RWPE2 (cell line): Measurements from ENCODE around the gene FBXO28.

Experiments
- ATAC-seq: fragments of 200-7000 bp; cut with Tn5 transposase; 3 replicates; pipeline ENCODE4 v1.9.1; 2021; ENCODE audit warnings: low read depth
- DNase-seq: peaks from one replicate; pipeline ENCODE4 v3.0.0-alpha.2; 2020; ENCODE audit warnings: low spot score
- H3K27ac ChIP-seq: fragments of 450-650 bp; 2 replicates; pipeline ENCODE4 v1.5.1; 2017; ENCODE audit warnings: mild to moderate bottlenecking; ENCODE audit not compliant: poor library complexity, severe bottlenecking
- H3K27me3 ChIP-seq: fragments of 250-450 bp; sonication (Bioruptor Pico); 2 replicates; pipeline ENCODE4 v1.5.1; 2021; ENCODE audit warnings: mild to moderate bottlenecking, moderate library complexity; ENCODE audit not compliant: insufficient read depth, poor library complexity, severe bottlenecking
- H3K36me3 ChIP-seq: fragments of 250-450 bp; sonication (Bioruptor Pico); 2 replicates; pipeline ENCODE4 v1.5.1; 2020; ENCODE audit warnings: low read depth, mild to moderate bottlenecking, moderate library complexity
- H3K4me1 ChIP-seq: fragments of 250-450 bp; sonication (Bioruptor Pico); 2 replicates; pipeline ENCODE4 v1.5.1; 2021; ENCODE audit warnings: mild to moderate bottlenecking, moderate library complexity; ENCODE audit not compliant: insufficient read depth, poor library complexity, severe bottlenecking
- H3K4me3 ChIP-seq: fragments of 250-450 bp; sonication (Bioruptor Pico); 2 replicates; pipeline ENCODE4 v1.5.1; 2021; ENCODE audit warnings: mild to moderate bottlenecking, moderate library complexity; ENCODE audit not compliant: severe bottlenecking
- H3K9me3 ChIP-seq: fragments of 250-450 bp; sonication (Bioruptor Pico); 2 replicates; pipeline ENCODE4 v1.5.1; 2021; ENCODE audit warnings: mild to moderate bottlenecking, moderate library complexity; ENCODE audit not compliant: severe bottlenecking
- TF ChIP-seq, protein P1 (sequence below): fragments of 450-650 bp; IDR thresholded peaks from one replicate; pipeline ENCODE4 v1.5.1; 2017; ENCODE audit warnings: mild to moderate bottlenecking, moderate library complexity; ENCODE audit not compliant: poor library complexity, severe bottlenecking

FBXO28 gene

GRCh38 chr1:224182057-224182865, 68.3 kb downstream of the FBXO28 start:
- H3K27ac ChIP-seq = peak overlapping the region; percentile 66
- no peaks in the 10 kb centered on the region for H3K36me3 ChIP-seq
- DNase-seq (no peak), ATAC-seq (no peak)
- no peaks in the 10 kb centered on the region for H3K4me1 ChIP-seq
- H3K9me3 ChIP-seq = no peaks in the 10 kb centered on the region
- peak overlapping the region; percentile 70 for H3K4me3 ChIP-seq
- no peaks in the 10 kb centered on the region for H3K27me3 ChIP-seq
- TF ChIP-seq, protein P1, sequence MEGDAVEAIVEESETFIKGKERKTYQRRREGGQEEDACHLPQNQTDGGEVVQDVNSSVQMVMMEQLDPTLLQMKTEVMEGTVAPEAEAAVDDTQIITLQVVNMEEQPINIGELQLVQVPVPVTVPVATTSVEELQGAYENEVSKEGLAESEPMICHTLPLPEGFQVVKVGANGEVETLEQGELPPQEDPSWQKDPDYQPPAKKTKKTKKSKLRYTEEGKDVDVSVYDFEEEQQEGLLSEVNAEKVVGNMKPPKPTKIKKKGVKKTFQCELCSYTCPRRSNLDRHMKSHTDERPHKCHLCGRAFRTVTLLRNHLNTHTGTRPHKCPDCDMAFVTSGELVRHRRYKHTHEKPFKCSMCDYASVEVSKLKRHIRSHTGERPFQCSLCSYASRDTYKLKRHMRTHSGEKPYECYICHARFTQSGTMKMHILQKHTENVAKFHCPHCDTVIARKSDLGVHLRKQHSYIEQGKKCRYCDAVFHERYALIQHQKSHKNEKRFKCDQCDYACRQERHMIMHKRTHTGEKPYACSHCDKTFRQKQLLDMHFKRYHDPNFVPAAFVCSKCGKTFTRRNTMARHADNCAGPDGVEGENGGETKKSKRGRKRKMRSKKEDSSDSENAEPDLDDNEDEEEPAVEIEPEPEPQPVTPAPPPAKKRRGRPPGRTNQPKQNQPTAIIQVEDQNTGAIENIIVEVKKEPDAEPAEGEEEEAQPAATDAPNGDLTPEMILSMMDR = no peak

DNA sequence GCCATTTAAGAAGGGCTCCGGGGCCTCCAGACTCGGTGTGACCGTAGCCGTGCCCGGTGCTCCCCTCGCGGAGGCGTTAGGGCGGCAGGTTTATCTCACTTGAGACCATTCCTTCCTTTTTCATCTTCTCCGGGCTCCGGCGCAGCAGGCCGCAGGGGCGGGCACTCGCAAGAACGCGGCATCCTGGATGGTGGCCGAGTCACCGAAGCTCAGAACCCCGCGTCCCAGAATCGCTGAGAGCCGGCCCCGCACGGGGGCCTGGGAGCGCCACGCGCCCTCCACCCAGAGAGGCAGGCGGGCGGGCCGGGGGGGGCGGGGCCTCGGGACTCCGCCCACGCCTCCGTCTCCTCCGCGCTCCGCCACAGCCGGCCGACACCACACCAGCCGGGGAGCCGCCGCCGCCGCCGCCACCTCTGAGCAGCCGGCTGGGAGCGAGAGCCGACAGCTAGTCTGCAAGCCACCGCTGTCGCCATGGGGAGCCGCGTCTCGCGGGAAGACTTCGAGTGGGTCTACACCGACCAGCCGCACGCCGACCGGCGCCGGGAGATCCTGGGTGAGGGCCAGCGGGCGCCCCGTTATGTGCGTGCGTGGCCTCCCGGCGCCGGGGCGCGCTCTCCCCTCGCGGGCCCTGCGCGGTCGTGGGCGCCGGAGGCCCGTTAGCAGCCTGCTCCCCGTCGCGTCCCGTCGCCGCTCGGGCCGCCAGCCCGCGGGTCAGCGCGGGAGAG, 69.1 kb downstream of the FBXO28 start, which contains the start of gene DEGS1:
TSS of gene DEGS1 (plus strand) at position 375 of the 725 bp plus-strand sequence. CDS start at position 472, 97 bp downstream.
- peak; percentile 60 for DNase-seq
- H3K4me3 ChIP-seq = peak within 1 kb of the TSS; percentile 70
- H3K9me3 ChIP-seq = no peaks in the 10 kb centered on the region
- H3K27ac ChIP-seq = peak within 1 kb of the TSS; percentile 66
- ATAC-seq = peak; percentile 85
- H3K36me3 ChIP-seq = no peaks in the 10 kb centered on the region
- H3K4me1 ChIP-seq = no peaks in the 10 kb centered on the region
- TF ChIP-seq, protein P1 = no peak
- H3K27me3 ChIP-seq = no peaks in the 10 kb centered on the region

DNA sequence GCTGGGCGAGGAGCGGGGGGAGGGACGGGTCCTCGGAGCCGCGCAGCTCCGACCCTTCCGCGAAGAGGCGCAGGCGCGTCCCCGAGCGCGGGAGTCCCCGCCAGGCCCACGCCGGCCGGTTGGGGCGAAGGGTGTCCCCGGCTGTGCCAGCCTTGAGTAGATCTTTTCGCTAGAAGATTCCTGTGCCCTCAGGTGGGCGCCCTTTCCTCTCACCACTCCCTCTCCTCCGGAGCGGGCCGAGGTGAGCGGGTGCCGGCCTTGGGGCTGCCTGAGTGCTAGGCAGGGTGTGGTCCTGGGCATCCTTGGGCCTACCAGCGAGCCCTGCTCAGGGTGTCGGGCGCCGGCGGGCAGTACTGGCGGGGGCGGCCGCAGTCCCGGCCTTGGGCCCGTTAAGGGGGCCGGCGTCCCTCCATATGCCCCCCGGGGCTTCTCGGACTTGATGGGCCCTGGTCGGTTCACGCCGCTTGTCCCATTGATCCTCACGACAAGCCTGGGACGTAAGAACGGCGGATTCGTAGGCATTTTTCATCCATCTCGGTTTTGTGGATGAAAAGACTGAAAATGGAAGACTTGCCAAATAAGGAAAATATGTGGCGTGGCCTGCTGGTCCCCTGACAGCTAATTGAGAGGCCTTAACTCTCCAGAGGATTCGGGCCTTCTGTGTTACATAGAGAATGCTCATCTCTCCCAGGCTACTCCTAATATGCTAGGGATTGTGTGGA, 69.8 kb downstream of the FBXO28 start:
- H3K27ac ChIP-seq = peak overlapping the region; percentile 66
- no peak for DNase-seq
- TF ChIP-seq, protein P1 = no peak

DNA sequence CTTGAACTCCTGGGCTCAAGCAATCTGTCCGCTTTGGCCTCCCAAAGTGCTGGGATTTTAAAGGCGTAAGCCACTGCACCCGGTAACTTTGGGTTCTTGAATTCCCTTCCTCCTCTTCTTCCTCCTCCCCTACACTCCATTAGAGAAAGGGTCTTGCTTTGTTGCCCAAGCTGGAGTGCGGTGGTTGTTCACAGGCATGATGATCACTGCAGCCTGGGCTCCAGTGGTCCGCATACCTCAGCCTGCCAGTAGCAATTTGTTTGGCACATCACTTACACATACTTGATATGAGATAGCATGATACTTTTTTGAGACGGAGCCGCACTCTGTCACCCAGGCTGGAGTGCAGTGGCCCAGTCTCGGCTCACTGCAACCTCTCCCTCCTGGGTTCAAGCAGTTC, 71.3 kb downstream of the FBXO28 start:
- DNase-seq = no peak
- TF ChIP-seq, protein P1 = no peak
- Histone ChIP-seq H3K27ac (no peak overlapping the region), H3K36me3 (peaks cover 8% of the 10 kb centered on the region; the same call in 1 of the 2 replicates), H3K4me1 (no peaks in the 10 kb centered on the region), H3K27me3 (no peaks in the 10 kb centered on the region), H3K4me3 (no peak overlapping the region), H3K9me3 (no peaks in the 10 kb centered on the region)
- no peak for ATAC-seq

More for the DNA sequence above, 69.8 kb downstream of the FBXO28 start:
- peak; percentile 72 for ATAC-seq
- peak overlapping the region; percentile 70 for H3K4me3 ChIP-seq
- no peaks in the 10 kb centered on the region for H3K27me3 ChIP-seq
- H3K9me3 ChIP-seq = no peaks in the 10 kb centered on the region
- H3K36me3 ChIP-seq = no peaks in the 10 kb centered on the region
- no peaks in the 10 kb centered on the region for H3K4me1 ChIP-seq
